GM21390 (cell line): ENCODE data around the gene PTPRJ.

ENCODE experiments used
- ATAC-seq: cut with Tn5 transposase; IDR thresholded peaks from one replicate; pipeline ENCODE4 v1.9.1; 2021; ENCODE audit not compliant: unreplicated experiment

The PTPRJ gene

DNA sequence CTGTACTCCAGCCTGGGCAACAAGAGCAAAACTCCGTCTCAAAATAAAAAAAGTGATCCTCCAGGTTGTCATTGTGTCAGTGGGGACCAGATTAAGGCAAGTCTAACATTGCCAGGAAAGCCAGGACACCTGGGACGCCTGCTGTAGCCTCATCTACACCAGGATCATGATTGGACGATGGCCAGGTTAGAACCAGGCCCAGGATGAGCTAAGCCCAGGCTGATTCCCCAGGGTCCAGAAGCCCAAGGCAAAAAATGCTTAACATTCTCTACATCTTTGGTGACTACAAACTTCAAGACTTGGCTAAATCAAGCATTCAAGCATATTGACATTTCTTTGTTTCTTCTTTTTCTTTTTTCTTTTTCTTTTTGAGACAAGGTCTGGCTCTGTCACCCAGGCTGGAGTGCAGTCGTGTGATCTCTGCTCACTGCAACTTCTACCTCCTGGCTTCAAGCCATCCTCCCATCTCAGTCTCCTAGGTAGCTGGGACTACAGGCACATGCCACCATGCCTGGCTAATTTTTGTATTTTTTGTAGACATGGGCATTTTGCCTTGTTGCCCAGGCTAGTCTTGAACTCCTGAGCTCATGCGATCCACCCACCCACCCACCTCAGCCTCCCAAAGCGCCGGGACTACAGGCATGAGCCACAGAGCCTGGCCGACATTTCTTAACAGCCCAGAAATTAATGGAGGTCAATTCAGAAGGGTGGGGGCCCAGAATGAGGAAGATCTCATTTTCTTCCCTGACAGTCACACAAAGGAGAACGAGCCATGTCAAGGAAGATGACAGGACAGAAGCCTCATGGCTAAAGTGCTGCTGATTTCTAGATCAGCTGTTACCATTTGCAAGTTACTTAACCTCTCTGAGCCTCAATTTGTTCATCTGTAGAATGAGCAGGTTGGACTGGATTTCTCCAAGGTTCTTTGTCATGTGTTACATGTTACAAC, 12.5 kb upstream of the PTPRJ start:
- ATAC-seq, result no peak

GRCh38 chr11:47969401-47969800, 11.0 kb upstream of the PTPRJ start:
- ATAC-seq, result no peak

GRCh38 chr11:47971501-47971900, 8.9 kb upstream of the PTPRJ start:
- no peak for ATAC-seq

DNA sequence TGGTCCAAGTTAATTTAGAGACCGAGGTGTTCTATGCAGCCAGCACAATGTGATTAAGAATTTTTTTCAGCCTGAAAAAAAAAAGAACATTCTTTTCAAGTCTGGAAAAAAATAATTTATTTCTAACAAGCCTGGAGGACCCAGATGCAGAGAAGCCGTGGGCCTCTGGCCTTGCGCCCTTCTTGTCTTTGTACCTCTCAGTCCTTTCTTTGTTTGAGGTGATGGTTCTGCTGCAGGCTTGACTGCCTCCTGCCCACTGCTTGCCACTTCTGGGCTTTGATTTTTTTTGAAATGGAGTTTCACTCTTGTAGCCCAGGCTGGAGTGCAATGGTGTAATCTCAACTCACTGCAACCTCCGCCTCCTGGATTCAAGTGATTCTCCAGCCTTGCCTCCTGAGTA, 7.2 kb upstream of the PTPRJ start:
- ATAC-seq, result no peak

GRCh38 chr11:47976931-47977330, 3.4 kb upstream of the PTPRJ start:
- no peak for ATAC-seq

GRCh38 chr11:47977623-47978022, 2.7 kb upstream of the PTPRJ start:
- no peak for ATAC-seq

- ATAC-seq, result no peak
Measured at GRCh38 chr11:47979378-47980087, 826 bp upstream of the PTPRJ start.

DNA sequence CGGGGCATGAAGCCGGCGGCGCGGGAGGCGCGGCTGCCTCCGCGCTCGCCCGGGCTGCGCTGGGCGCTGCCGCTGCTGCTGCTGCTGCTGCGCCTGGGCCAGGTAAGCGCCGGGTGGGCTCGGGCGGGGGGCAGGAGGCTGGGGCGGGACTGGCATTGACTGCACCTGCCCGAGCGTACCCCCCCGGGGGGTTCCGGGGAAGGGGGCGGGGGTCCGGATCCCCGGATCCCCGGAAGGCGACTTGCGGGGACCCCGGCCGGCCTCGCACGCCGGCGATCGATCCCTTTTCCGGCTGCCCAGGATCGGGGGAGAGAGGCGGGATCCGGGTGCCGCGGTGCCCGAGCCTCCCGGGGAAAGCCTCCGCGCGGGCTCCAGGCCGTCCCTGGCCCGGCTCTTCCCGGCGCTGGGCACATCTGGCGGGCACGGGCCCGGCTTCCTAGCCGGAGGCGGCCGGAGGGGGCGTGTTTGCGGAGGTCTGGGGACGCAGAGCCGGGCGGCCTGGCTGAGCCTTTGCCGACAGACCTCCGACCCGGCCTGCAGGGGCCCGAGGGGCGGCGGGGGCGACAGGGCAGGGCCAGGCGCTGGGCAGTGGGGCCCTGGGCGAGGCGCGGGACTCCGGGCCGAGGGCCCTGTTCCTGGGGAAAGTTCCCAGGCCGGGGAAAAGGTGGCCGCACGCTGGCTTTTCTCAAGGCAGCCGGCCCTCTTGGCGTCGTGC, 705 bp downstream of the PTPRJ start:
- ATAC-seq, result peak; percentile 63

- no peak for ATAC-seq
Measured at GRCh38 chr11:47981667-47982404, 1.5 kb downstream of the PTPRJ start.

- ATAC-seq, result no peak
Measured at GRCh38 chr11:47982616-47983015, 2.3 kb downstream of the PTPRJ start.

GRCh38 chr11:47983464-47984397, 3.4 kb downstream of the PTPRJ start:
- ATAC-seq, result no peak

DNA sequence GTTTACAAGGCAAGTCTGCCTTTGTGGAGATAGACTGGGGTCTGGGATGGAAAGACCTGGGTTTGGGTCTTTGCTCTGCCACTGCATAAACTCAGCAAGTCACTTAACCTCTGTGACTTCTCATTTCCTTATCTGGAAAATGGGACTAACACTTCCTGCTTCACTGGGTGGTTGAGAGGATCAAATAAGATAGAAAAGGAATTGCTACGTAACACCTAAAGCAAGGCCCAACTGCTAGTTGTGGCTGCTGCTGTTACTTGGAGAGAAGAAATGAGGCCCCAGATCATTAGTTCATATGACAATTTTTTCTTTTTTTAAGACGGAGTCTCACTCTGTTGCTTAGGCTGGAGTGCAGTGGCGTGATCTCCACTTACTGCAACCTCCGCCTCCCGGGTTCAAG, 5.9 kb downstream of the PTPRJ start:
- ATAC-seq, result no peak

GRCh38 chr11:47986742-47987141, 6.4 kb downstream of the PTPRJ start:
- ATAC-seq, result no peak

DNA sequence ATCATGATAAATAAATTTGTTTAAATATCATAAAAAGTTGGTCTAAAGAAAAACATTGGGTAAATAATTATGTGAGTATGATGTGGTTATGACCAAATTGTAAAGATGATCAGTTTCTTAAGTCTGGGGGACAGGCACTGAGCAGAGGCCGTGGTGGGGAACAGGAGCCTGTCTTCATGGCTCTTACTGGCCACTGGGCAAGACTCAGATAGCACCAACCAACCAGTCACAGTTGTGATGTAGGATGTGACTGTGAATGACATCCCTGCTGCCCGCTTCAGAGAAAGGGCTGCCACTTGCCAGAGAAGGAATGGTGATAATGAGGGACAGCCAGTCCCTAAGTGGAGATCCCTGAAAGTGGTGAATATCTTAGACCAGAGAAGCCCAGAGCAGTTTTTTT, 7.0 kb downstream of the PTPRJ start:
- no peak for ATAC-seq

DNA sequence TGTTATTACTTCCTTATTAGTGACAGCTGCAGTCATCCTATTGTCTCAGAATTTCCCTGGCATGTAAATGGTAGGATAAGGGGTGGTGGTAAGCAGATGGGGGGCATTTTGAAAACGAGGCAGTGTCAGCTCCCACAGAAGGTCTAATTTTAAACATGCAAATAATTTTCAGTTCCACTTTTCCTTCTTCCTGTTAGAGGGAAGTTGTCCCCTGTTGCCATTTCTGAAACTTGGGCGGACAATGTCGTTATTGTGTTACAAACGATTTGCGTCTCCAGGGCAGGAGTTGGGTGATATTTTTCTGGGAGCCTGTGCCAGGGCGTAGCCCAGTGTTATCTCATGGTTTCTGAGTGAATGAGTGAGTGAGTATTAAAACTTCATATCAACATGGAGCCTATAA, 7.4 kb downstream of the PTPRJ start:
- ATAC-seq, result no peak

DNA sequence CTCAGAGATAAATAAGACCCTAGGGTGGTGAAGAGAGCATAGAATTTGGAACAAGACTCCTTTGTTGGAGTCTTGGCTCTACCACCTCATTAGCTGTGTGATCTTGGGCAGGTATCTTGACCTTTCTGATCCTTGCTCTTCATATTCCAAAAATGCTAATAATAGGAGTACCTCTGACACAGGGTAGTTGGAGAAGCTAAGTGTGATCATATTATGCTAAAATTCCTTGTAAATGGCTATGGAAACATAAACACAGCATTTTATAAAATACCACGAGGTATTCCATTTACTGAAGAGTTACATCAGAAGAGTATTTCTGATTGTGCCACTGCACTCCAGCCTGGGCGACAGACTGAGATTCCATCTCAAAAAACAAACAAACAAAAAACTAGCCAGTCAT, 9.4 kb downstream of the PTPRJ start:
- no peak for ATAC-seq

- ATAC-seq, result no peak
Measured at GRCh38 chr11:47991266-47991830, 11.0 kb downstream of the PTPRJ start.

GRCh38 chr11:47991894-47992293, 11.5 kb downstream of the PTPRJ start:
- no peak for ATAC-seq
